ENCODE measurements around the gene ACOT13.
A peak's percentile ranks its signal among the peaks of the same experiment; 100 is the strongest.
"Not testable (repeated sequence)": the region's sequence is repeated elsewhere in the genome, so short reads cannot be mapped to it uniquely, and the experiment has no call there.

ACOT13 gene

GRCh38 chr6:24704468-24704867, 37.6 kb downstream of the ACOT13 start:
- TF ChIP-seq MYC (IDR thresholded peaks at IDR 0.05; ENCODE audit: low read depth, low read length) (no peak), CTCF (IDR thresholded peaks at IDR 0.05; ENCODE audit: low read depth, low read length) (no peak), MAX (IDR thresholded peaks at IDR 0.05; ENCODE audit: low read depth, low read length) (no peak), POLR2A (IDR thresholded peaks at IDR 0.05; ENCODE audit: extremely low read depth, insufficient read length) (no peak)
- no peak overlapping the region for H3K4me3 ChIP-seq (ENCODE audit: low read depth, low read length)
- DNase-seq (ENCODE audit: low read depth): no peak

GRCh38 chr6:24708612-24709011, 41.7 kb downstream of the ACOT13 start:
- DNase-seq (ENCODE audit: low read depth): no peak
- TF ChIP-seq POLR2A (IDR thresholded peaks at IDR 0.05; ENCODE audit: extremely low read depth, insufficient read length) (no peak), CTCF (IDR thresholded peaks at IDR 0.05; ENCODE audit: low read depth, low read length) (no peak), MAX (IDR thresholded peaks at IDR 0.05; ENCODE audit: low read depth, low read length) (no peak), MYC (IDR thresholded peaks at IDR 0.05; ENCODE audit: low read depth, low read length) (no peak)
- H3K4me3 ChIP-seq (ENCODE audit: low read depth, low read length): no peak overlapping the region

GRCh38 chr6:24709014-24709711, 42.3 kb downstream of the ACOT13 start:
- TF ChIP-seq CTCF (IDR thresholded peaks at IDR 0.05; ENCODE audit: low read depth, low read length): no peak
- no peak for TF ChIP-seq POLR2A (IDR thresholded peaks at IDR 0.05; ENCODE audit: extremely low read depth, insufficient read length)
- no peak for TF ChIP-seq MAX (IDR thresholded peaks at IDR 0.05; ENCODE audit: low read depth, low read length)
- no peak for TF ChIP-seq MYC (IDR thresholded peaks at IDR 0.05; ENCODE audit: low read depth, low read length)
- H3K4me3 ChIP-seq (ENCODE audit: low read depth, low read length): no peak overlapping the region
- DNase-seq (ENCODE audit: low read depth): no peak

- no peak for DNase-seq (ENCODE audit: low read depth)
- H3K4me3 ChIP-seq (ENCODE audit: low read depth, low read length): no peak overlapping the region
- TF ChIP-seq MYC (IDR thresholded peaks at IDR 0.05; ENCODE audit: low read depth, low read length) (no peak), MAX (IDR thresholded peaks at IDR 0.05; ENCODE audit: low read depth, low read length) (no peak), POLR2A (IDR thresholded peaks at IDR 0.05; ENCODE audit: extremely low read depth, insufficient read length) (no peak), CTCF (IDR thresholded peaks at IDR 0.05; ENCODE audit: low read depth, low read length) (no peak)
These were observed 43.8 kb downstream of the ACOT13 start for GRCh38 chr6:24710519-24711303.

GRCh38 chr6:24716602-24717148, 49.8 kb downstream of the ACOT13 start:
- DNase-seq (ENCODE audit: low read depth): not testable (repeated sequence)
- peak overlapping the region; percentile 76 for H3K4me3 ChIP-seq (ENCODE audit: low read depth, low read length)

GRCh38 chr6:24718449-24719124, 51.7 kb downstream of the ACOT13 start:
- DNase-seq (ENCODE audit: low read depth): peak; percentile 31
- peak overlapping the region; percentile 76 for H3K4me3 ChIP-seq (ENCODE audit: low read depth, low read length)
- no peak for TF ChIP-seq CTCF (IDR thresholded peaks at IDR 0.05; ENCODE audit: low read depth, low read length)
- TF ChIP-seq MYC (IDR thresholded peaks at IDR 0.05; ENCODE audit: low read depth, low read length): no peak
- TF ChIP-seq MAX (IDR thresholded peaks at IDR 0.05; ENCODE audit: low read depth, low read length): no peak
- TF ChIP-seq POLR2A (IDR thresholded peaks at IDR 0.05; ENCODE audit: extremely low read depth, insufficient read length): no peak

Measured in NB4 (cell line).